ENCODE data around the gene RSPRY1.

The RSPRY1 gene

DNA sequence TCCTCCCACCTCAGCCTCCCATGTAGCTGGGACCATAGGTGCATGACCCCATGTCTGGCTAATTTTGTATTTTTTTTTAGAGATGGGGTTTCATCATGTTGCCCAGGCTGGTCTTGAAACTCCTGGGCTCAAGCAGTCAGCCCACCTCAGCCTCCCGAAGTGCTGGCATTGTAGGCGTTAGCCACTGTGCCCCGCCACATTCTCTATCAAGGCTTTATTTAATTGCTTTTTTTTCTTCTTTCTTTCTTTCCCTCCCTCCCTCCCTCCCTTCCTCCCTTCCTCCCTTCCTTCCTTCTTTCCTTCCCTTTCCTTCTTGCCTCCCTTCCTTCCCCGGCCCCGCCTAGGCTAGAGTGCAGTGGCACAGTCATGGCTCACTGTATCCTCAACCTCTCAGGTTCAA is 23.7 kb downstream of the RSPRY1 start:
- TF ChIP-seq, protein P1, sequence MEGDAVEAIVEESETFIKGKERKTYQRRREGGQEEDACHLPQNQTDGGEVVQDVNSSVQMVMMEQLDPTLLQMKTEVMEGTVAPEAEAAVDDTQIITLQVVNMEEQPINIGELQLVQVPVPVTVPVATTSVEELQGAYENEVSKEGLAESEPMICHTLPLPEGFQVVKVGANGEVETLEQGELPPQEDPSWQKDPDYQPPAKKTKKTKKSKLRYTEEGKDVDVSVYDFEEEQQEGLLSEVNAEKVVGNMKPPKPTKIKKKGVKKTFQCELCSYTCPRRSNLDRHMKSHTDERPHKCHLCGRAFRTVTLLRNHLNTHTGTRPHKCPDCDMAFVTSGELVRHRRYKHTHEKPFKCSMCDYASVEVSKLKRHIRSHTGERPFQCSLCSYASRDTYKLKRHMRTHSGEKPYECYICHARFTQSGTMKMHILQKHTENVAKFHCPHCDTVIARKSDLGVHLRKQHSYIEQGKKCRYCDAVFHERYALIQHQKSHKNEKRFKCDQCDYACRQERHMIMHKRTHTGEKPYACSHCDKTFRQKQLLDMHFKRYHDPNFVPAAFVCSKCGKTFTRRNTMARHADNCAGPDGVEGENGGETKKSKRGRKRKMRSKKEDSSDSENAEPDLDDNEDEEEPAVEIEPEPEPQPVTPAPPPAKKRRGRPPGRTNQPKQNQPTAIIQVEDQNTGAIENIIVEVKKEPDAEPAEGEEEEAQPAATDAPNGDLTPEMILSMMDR (IDR thresholded peaks at IDR 0.05; ENCODE audit: insufficient read depth, low read length, poor library complexity, severe bottlenecking), result no peak
- H3K36me3 ChIP-seq (ENCODE audit: control insufficient read depth, insufficient read depth, low read length), result peaks cover 21% of the 10 kb centered on the region
- no peak overlapping the region for H3K4me3 ChIP-seq (replicated peaks; ENCODE audit: low read depth, low read length)
- DNase-seq (ENCODE audit: extremely low read depth, insufficient read length), result no peak
- H3K27me3 ChIP-seq (replicated peaks; ENCODE audit: control insufficient read depth, insufficient read depth, low read length), result no peaks in the 10 kb centered on the region

DNA sequence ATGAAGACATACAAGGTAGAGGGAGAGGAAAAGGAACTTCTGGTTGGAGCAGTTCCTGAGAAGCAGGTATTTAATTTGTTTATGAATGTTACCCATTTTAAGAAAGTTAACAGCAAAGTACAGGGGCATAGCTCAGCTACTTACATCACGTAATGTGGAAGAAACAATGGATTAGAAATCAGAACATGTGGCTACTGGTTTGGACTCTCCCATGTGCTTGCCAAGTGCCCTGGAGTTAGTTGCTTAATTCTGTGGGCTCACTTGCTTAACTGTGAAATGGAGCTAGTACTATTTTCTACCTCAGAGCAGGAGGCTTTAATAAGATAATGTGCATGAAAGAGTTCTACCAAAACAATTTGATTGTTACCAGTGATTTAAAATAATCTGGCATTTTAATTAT is 27.3 kb downstream of the RSPRY1 start:
- TF ChIP-seq, protein P1 (IDR thresholded peaks at IDR 0.05; ENCODE audit: insufficient read depth, low read length, poor library complexity, severe bottlenecking), result no peak
- H3K27me3 ChIP-seq (replicated peaks; ENCODE audit: control insufficient read depth, insufficient read depth, low read length), result no peaks in the 10 kb centered on the region
- peaks cover 23% of the 10 kb centered on the region for H3K36me3 ChIP-seq (ENCODE audit: control insufficient read depth, insufficient read depth, low read length)
- H3K4me3 ChIP-seq (replicated peaks; ENCODE audit: low read depth, low read length), result no peak overlapping the region
- DNase-seq (ENCODE audit: extremely low read depth, insufficient read length), result no peak

DNA sequence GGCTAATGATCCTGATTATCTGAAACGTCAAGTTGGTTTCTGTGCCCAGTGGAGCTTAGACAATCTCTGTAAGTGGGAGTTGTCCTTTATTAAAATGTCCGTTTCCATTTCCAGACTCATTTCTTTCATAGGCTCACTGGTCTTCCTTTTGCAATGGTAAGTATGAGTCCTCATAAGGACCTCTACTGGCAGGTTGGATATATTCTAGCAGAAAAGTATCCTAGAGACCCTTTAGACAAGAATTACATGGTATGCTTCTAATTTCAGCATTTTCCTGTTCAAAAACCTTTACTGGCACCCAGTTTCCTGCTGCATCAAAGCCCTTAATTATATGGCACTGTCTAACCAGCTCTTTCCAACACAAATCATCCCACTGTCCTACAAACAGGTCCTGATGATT is 30.8 kb downstream of the RSPRY1 start:
- peaks cover 20% of the 10 kb centered on the region for H3K36me3 ChIP-seq (ENCODE audit: control insufficient read depth, insufficient read depth, low read length)
- TF ChIP-seq, protein P1 (IDR thresholded peaks at IDR 0.05; ENCODE audit: insufficient read depth, low read length, poor library complexity, severe bottlenecking), result no peak
- no peak for DNase-seq (ENCODE audit: extremely low read depth, insufficient read length)
- H3K4me3 ChIP-seq (replicated peaks; ENCODE audit: low read depth, low read length), result no peak overlapping the region
- H3K27me3 ChIP-seq (replicated peaks; ENCODE audit: control insufficient read depth, insufficient read depth, low read length), result no peaks in the 10 kb centered on the region

DNA sequence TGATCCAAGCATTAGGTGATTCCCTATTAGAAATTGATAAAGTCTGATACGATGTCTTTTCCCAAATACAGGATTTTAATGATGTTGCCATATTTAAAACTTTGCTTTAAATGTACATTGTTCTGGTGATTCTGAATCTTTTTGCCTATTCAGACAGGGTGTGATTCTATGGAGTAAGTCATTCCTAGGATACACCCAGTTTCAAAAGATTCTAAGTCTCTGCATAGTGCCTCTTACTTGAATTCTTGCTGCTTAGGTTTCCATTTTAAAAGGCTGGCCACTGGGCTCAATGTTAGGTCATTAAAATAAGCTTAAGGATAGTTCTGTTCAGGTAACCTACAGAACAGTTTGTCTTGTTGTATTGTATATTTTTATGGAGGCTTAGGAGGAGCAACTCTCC is 36.9 kb downstream of the RSPRY1 start:
- no peaks in the 10 kb centered on the region for H3K27me3 ChIP-seq (replicated peaks; ENCODE audit: control insufficient read depth, insufficient read depth, low read length)
- no peak for DNase-seq (ENCODE audit: extremely low read depth, insufficient read length)
- peaks cover 12% of the 10 kb centered on the region for H3K36me3 ChIP-seq (ENCODE audit: control insufficient read depth, insufficient read depth, low read length)
- H3K4me3 ChIP-seq (replicated peaks; ENCODE audit: low read depth, low read length), result no peak overlapping the region
- TF ChIP-seq, protein P1 (IDR thresholded peaks at IDR 0.05; ENCODE audit: insufficient read depth, low read length, poor library complexity, severe bottlenecking), result no peak

DNA sequence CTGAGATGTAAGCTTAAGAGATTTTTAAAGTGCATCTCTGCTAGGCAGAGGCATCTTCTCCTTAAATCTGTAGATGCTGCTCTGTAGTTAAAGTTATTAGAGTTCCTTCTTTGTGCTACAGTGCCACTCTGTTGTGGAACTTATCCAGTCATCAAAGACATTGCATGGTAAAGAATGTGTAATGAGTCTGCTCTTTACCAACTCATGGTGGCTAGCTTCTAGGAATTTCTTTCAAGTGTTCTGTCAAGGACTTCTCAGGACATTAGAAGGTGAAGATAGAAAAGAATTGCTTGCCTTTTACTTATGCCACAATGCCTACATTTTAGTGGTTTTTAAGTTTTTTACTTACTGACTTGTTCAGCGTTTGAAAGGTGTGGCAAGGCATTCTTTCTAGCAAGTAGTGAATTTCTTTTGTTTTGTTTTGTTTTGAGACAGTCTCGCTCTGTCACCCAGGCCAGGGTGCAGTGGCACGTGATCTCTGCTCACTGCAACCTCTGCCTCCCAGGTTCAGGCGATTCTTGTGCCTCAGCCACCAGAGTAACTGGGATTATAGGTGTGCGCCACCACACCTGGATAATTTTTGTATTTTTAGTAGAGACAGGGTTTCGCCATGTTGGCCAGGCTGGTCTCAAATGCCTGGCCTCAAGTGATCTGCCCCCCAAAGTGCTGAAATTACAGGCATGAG is 38.7 kb downstream of the RSPRY1 start:
- no peaks in the 10 kb centered on the region for H3K27me3 ChIP-seq (replicated peaks; ENCODE audit: control insufficient read depth, insufficient read depth, low read length)
- DNase-seq (ENCODE audit: extremely low read depth, insufficient read length), result no peak
- H3K4me3 ChIP-seq (replicated peaks; ENCODE audit: low read depth, low read length), result no peak overlapping the region
- TF ChIP-seq, protein P1 (IDR thresholded peaks at IDR 0.05; ENCODE audit: insufficient read depth, low read length, poor library complexity, severe bottlenecking), result no peak
- H3K36me3 ChIP-seq (ENCODE audit: control insufficient read depth, insufficient read depth, low read length), result peaks cover 13% of the 10 kb centered on the region

DNA sequence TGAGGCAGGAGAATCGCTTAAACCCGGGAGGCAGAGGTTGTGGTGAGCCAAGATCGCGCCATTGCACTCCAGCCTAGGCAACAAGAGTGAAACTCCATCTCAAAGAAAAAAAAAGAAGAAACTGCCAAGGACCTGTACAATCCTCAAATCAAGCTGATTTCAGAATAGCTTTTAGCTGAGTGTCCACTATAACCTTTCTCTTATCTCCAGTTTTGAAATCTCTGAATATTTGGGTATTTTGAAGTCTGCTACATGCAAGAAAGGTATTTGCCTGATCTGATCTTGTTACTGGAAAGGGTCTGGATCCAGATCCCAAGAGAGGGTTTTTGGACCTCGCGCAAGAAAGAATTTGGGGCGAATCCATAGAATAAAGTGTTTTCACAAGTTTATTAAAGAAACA is 39.8 kb downstream of the RSPRY1 start:
- TF ChIP-seq, protein P1 (IDR thresholded peaks at IDR 0.05; ENCODE audit: insufficient read depth, low read length, poor library complexity, severe bottlenecking), result no peak
- no peaks in the 10 kb centered on the region for H3K27me3 ChIP-seq (replicated peaks; ENCODE audit: control insufficient read depth, insufficient read depth, low read length)
- peaks cover 14% of the 10 kb centered on the region for H3K36me3 ChIP-seq (ENCODE audit: control insufficient read depth, insufficient read depth, low read length)

More for the DNA sequence above, 39.8 kb downstream of the RSPRY1 start:
- no peak for DNase-seq (ENCODE audit: extremely low read depth, insufficient read length)
- no peak overlapping the region for H3K4me3 ChIP-seq (replicated peaks; ENCODE audit: low read depth, low read length)

All from GM06990 (cell line).